Sigmoid colon (tissue), 3 donors: ENCODE data around the gene KEL.

Experiments
- CTCF ChIP-seq, 4 experiments: fragments of 450-650 bp in 3 of 4; fragments of 200-600 bp in 1 of 4; IDR thresholded peaks; one replicate each; pipeline ENCODE4 v1.5.1; 2016 to 2019; ENCODE audit warnings: antibody characterized with exemption in 4 of 4, mild to moderate bottlenecking in 3 of 4, moderate library complexity in 2 of 4
- POLR2A ChIP-seq, 2 donors: fragments of 450-650 bp; IDR thresholded peaks; one replicate each; pipeline ENCODE4 v1.6.1; 2016; ENCODE audit warnings: antibody characterized with exemption in 2 of 2, mild to moderate bottlenecking in 2 of 2, moderate library complexity in 2 of 2

- TF ChIP-seq CTCF (IDR thresholded peaks at IDR 0.05) (no peak), POLR2A (IDR thresholded peaks at IDR 0.05) (no peak)
Measured at GRCh38 chr7:142962991-142963390, 828 bp upstream of the KEL start.
